Sigmoid colon (tissue), 7 donors: ENCODE data around the gene ATP5F1A. TPM values are rescaled to one million over a fixed set of nuclear protein-coding genes. Genes with fewer than 3 reads are reported as not detected.

Source experiments
- DNase-seq: peaks from one replicate; pipeline ENCODE4 v3.0.0-alpha.2; 2019
- H3K27ac ChIP-seq, 4 donors: fragments of 200-600 bp; sonication (generic); one replicate each; pipeline ENCODE4 v1.5.1; 2016 to 2019; ENCODE audit warnings: mild to moderate bottlenecking in 1 of 4
- H3K27me3 ChIP-seq, 3 donors: fragments of 200-600 bp; sonication (generic); one replicate each; pipeline ENCODE4 v1.5.1; 2019; ENCODE audit warnings: mild to moderate bottlenecking in 1 of 3
- H3K36me3 ChIP-seq, 4 donors: fragments of 200-600 bp; sonication (generic); one replicate each; pipeline ENCODE4 v1.5.1; 2016 to 2019
- H3K4me1 ChIP-seq, 4 donors: fragments of 200-600 bp; sonication (generic); one replicate each; pipeline ENCODE4 v1.5.1; 2017 to 2019
- H3K4me3 ChIP-seq, 4 donors: fragments of 200-600 bp; sonication (generic); one replicate each; pipeline ENCODE4 v1.5.1; 2017 to 2019; ENCODE audit warnings: mild to moderate bottlenecking in 2 of 4, moderate library complexity in 1 of 4
- H3K9me3 ChIP-seq, 4 donors: fragments of 200-600 bp in 3 of 4; sonication (generic) in 3 of 4; one replicate each; pipeline versions ENCODE4 v1.5.1 to v1.6.1; 2013 to 2019
- CTCF ChIP-seq, 4 experiments: fragments of 450-650 bp in 3 of 4; fragments of 200-600 bp in 1 of 4; IDR thresholded peaks; one replicate each; pipeline ENCODE4 v1.5.1; 2016 to 2019; ENCODE audit warnings: antibody characterized with exemption in 4 of 4, mild to moderate bottlenecking in 3 of 4, moderate library complexity in 2 of 4
- EP300 ChIP-seq, 4 donors: sonication (generic); formaldehyde crosslinking; IDR thresholded peaks; one replicate each; pipeline ENCODE4 v1.6.1; 2017; ENCODE audit warnings: antibody characterized with exemption in 4 of 4
- POLR2A ChIP-seq, 2 donors: fragments of 450-650 bp; IDR thresholded peaks; one replicate each; pipeline ENCODE4 v1.6.1; 2016; ENCODE audit warnings: antibody characterized with exemption in 2 of 2, mild to moderate bottlenecking in 2 of 2, moderate library complexity in 2 of 2
- POLR2AphosphoS5 ChIP-seq, 4 donors: sonication (generic); formaldehyde crosslinking; IDR thresholded peaks; one replicate each; pipeline ENCODE4 v1.6.1; 2017; ENCODE audit warnings: antibody characterized with exemption in 4 of 4
- WGBS, 2 donors: extraction: QIAGEN DNeasy Blood & Tissue Kit; methylation state at CpG; one replicate each; pipeline ENCODE4 v1.1.7; 2013; 5-methylcytosine and 5-hydroxymethylcytosine counted together
- intact Hi-C: fragments of 100-400 bp; cut with DNase I; formaldehyde crosslinking; loops from one replicate; pipeline ENCODE4 v1.15.1; 2023
- polyA plus RNA-seq, 3 donors: library from polyadenylated mRNA; stranded (reverse); fragments of 200-250 nt; gene quantifications; one replicate each; pipeline ENCODE4 v1.2.3, GENCODE V29; 2013
- total RNA-seq, 4 donors: library from RNA; depleted of rRNA; stranded (reverse); fragments of >200 nt; gene quantifications; one replicate each; pipeline ENCODE4 v1.1.0, GENCODE V29; 2016
- donor health status: healthy with polysubstance abuse.
- donor health status: Bipolar disorder and iron deficiency.
- donor health status: healthy.

Gene ATP5F1A
- total and polyA plus RNA-seq, 7 donors = 338 to 768 (median 549) TPM

GRCh38 chr18:46104128-46104911, 6.2 kb upstream of the ATP5F1A start, which contains the start of gene HAUS1:
Gene HAUS1, plus strand, starts transcription at chr18:46104385. Its CDS starts 27 bp downstream, at chr18:46104412.
- Histone ChIP-seq H3K36me3 (peaks cover 0 to 9% (median 3%) of the 10 kb centered on the region in 4 donors), H3K4me1 (peaks cover 0 to 16% (median 10%) of the 10 kb centered on the region in 4 donors), H3K4me3 (peak within 1 kb of the TSS; percentile 51 to 84 (median 77)), H3K27ac (peak within 1 kb of the TSS; percentile 85 to 91 (median 91)), H3K9me3 (no peaks in the 10 kb centered on the region), H3K27me3 (no peaks in the 10 kb centered on the region)
- intact Hi-C loops = loop anchor here (10.0 kb wide), 1 partner anchor 810 kb away; the partner anchor contains the start of genes KATNAL2 and PIAS2
- TF ChIP-seq POLR2A (IDR thresholded peaks at IDR 0.05) = peak; percentile 49 to 56
- no peak for TF ChIP-seq EP300 (IDR thresholded peaks at IDR 0.05)
- peak; percentile 52 to 90 (median 78) for TF ChIP-seq POLR2AphosphoS5 (IDR thresholded peaks at IDR 0.05)
- TF ChIP-seq CTCF (IDR thresholded peaks at IDR 0.05) = no peak
- peak; percentile 96 for DNase-seq
- WGBS, 2 donors = 0 to 1% methylated on average over 57 of the region's 57 CpGs

- H3K4me1 ChIP-seq = peaks cover 0 to 37% (median 29%) of the 10 kb centered on the region in 4 donors
- no peak for DNase-seq
- no peaks in the 10 kb centered on the region for H3K27me3 ChIP-seq
- H3K36me3 ChIP-seq = peaks cover 0 to 4% (median 0%) of the 10 kb centered on the region in 4 donors
- no peak for TF ChIP-seq POLR2A (IDR thresholded peaks at IDR 0.05)
- TF ChIP-seq POLR2AphosphoS5 (IDR thresholded peaks at IDR 0.05) = no peak
- no peak for TF ChIP-seq EP300 (IDR thresholded peaks at IDR 0.05)
- no peak for TF ChIP-seq CTCF (IDR thresholded peaks at IDR 0.05)
- 96 to 97% methylated on average over 8 of the region's 8 CpGs for WGBS, 2 donors
- intact Hi-C loops = no loop called here
- H3K4me3 ChIP-seq = no peak overlapping the region
- H3K27ac ChIP-seq = no peak overlapping the region
- H3K9me3 ChIP-seq = no peaks in the 10 kb centered on the region
These were observed 1.4 kb upstream of the ATP5F1A start for GRCh38 chr18:46099463-46099862.

- H3K4me1 ChIP-seq = peaks cover 0 to 41% (median 31%) of the 10 kb centered on the region in 4 donors
- WGBS, 2 donors = 32 to 42% methylated on average over 16 of the region's 16 CpGs
- intact Hi-C loops = no loop called here
- H3K4me3 ChIP-seq = peak overlapping the region; percentile 73 to 100 (median 94)
- no peak for DNase-seq
- no peak for TF ChIP-seq EP300 (IDR thresholded peaks at IDR 0.05)
- no peak for TF ChIP-seq POLR2AphosphoS5 (IDR thresholded peaks at IDR 0.05)
- TF ChIP-seq POLR2A (IDR thresholded peaks at IDR 0.05) = no peak
- no peak for TF ChIP-seq CTCF (IDR thresholded peaks at IDR 0.05)
- peak overlapping the region; percentile 89 to 97 (median 90) for H3K27ac ChIP-seq
- H3K27me3 ChIP-seq = no peaks in the 10 kb centered on the region
- peaks cover 0 to 12% (median 1%) of the 10 kb centered on the region in 4 donors for H3K36me3 ChIP-seq
- no peaks in the 10 kb centered on the region for H3K9me3 ChIP-seq
These were observed 479 bp upstream of the ATP5F1A start for GRCh38 chr18:46098616-46098933.

DNA sequence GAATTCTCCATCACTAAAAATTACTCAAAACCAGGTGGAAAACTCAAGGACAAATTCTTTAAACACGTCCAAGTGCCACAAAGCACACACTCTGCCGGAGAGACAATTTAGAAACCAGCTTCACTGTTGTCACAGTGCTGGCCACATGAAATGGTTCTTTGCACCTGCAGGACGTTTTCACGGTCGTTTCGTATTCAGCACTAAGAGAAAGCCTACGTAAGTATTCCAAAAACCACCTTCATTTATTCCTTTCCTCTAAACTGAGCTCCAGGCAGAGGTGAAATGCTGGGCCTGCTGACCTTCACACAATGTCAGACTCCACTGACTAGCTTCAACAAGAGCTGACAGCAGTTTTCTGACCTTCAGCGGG, 680 bp downstream of the ATP5F1A start:
- TF ChIP-seq POLR2AphosphoS5 (IDR thresholded peaks at IDR 0.05) (no peak), EP300 (IDR thresholded peaks at IDR 0.05) (no peak), CTCF (IDR thresholded peaks at IDR 0.05) (no peak), POLR2A (IDR thresholded peaks at IDR 0.05) (no peak)
- H3K4me1 ChIP-seq = peaks cover 0 to 53% (median 36%) of the 10 kb centered on the region in 4 donors
- intact Hi-C loops = no loop called here

More for the DNA sequence above, 680 bp downstream of the ATP5F1A start:
- Histone ChIP-seq H3K27ac (peak overlapping the region; percentile 89 to 97 (median 90)), H3K27me3 (no peaks in the 10 kb centered on the region), H3K4me3 (peak overlapping the region; percentile 73 to 100 (median 94)), H3K9me3 (no peaks in the 10 kb centered on the region), H3K36me3 (peaks cover 0 to 24% (median 6%) of the 10 kb centered on the region in 4 donors)
- DNase-seq = no peak
- 0% methylated on average over 8 of the region's 8 CpGs for WGBS, 2 donors
